Parathyroid adenoma (tissue), 2 donors: ENCODE measurements around the gene PRUNE1.
A peak's percentile ranks its signal among the peaks of the same experiment; 100 is the strongest.

Experiments used
- H2AFZ ChIP-seq: fragments of 300-600 bp; sonication (generic); one replicate; pipeline ENCODE4 v1.7.0; 2017; ENCODE audit warnings: antibody characterized with exemption, mild to moderate bottlenecking
- H3K27ac ChIP-seq: fragments of 300-600 bp; sonication (generic); one replicate; pipeline ENCODE4 v1.7.0; 2017
- H3K27me3 ChIP-seq: fragments of 300-600 bp; sonication (generic); one replicate; pipeline ENCODE4 v1.7.0; 2017; ENCODE audit warnings: low read length; ENCODE audit not compliant: control insufficient read depth, insufficient read depth
- H3K36me3 ChIP-seq: fragments of 300-600 bp; sonication (generic); one replicate; pipeline ENCODE4 v1.7.0; 2017; ENCODE audit warnings: low read length; ENCODE audit not compliant: control insufficient read depth, insufficient read depth
- H3K4me1 ChIP-seq: fragments of 300-600 bp; sonication (generic); one replicate; pipeline ENCODE4 v1.7.0; 2017; ENCODE audit warnings: control low read depth
- H3K4me2 ChIP-seq: fragments of 300-600 bp; sonication (generic); one replicate; pipeline ENCODE4 v1.7.0; 2017; ENCODE audit warnings: low read length
- H3K4me3 ChIP-seq: fragments of 300-600 bp; sonication (generic); one replicate; pipeline ENCODE4 v1.7.0; 2017; ENCODE audit warnings: low read depth, low read length
- H3K79me2 ChIP-seq: fragments of 300-600 bp; sonication (generic); one replicate; pipeline ENCODE4 v1.7.0; 2017; ENCODE audit warnings: control low read depth
- H3K9ac ChIP-seq: fragments of 300-600 bp; sonication (generic); one replicate; pipeline ENCODE4 v1.7.0; 2017; ENCODE audit warnings: mild to moderate bottlenecking
- H3K9me3 ChIP-seq: fragments of 300-600 bp; sonication (generic); one replicate; pipeline ENCODE4 v1.7.0; 2017; ENCODE audit warnings: low read length; ENCODE audit not compliant: control insufficient read depth
- CTCF ChIP-seq: fragments of 300-600 bp; sonication (generic); IDR thresholded peaks from one replicate; pipeline ENCODE4 v1.7.0; 2017; ENCODE audit warnings: antibody characterized with exemption, mild to moderate bottlenecking
- donor health status: primary hyperparathyroidism.

PRUNE1 gene

GRCh38 chr1:151009674-151010345, 1.6 kb downstream of the PRUNE1 start:
- H3K36me3 ChIP-seq = no peaks in the 10 kb centered on the region
- no peak for TF ChIP-seq CTCF

GRCh38 chr1:151010346-151010726, 2.1 kb downstream of the PRUNE1 start:
- Histone ChIP-seq H3K27ac (no peak overlapping the region), H3K4me3 (no peak overlapping the region), H3K9me3 (no peaks in the 10 kb centered on the region), H3K4me1 (peaks cover 15% of the 10 kb centered on the region), H2AFZ (no peak overlapping the region), H3K4me2 (no peak overlapping the region), H3K9ac (no peak overlapping the region), H3K36me3 (no peaks in the 10 kb centered on the region), H3K27me3 (no peaks in the 10 kb centered on the region), H3K79me2 (peaks cover 2% of the 10 kb centered on the region)
- no peak for TF ChIP-seq CTCF

More at GRCh38 chr1:151009674-151010345, 1.6 kb downstream of the PRUNE1 start:
- Histone ChIP-seq H3K9ac (no peak overlapping the region), H3K27me3 (no peaks in the 10 kb centered on the region), H3K4me2 (peak overlapping the region; percentile 81), H3K27ac (no peak overlapping the region), H3K79me2 (peaks cover 2% of the 10 kb centered on the region), H2AFZ (no peak overlapping the region), H3K4me1 (peaks cover 15% of the 10 kb centered on the region), H3K4me3 (peak overlapping the region; percentile 79), H3K9me3 (no peaks in the 10 kb centered on the region)

GRCh38 chr1:151011154-151011850, 3.1 kb downstream of the PRUNE1 start:
- Histone ChIP-seq H3K27me3 (no peaks in the 10 kb centered on the region), H3K27ac (no peak overlapping the region), H3K79me2 (peaks cover 4% of the 10 kb centered on the region), H3K4me2 (no peak overlapping the region), H3K9me3 (no peaks in the 10 kb centered on the region), H3K9ac (no peak overlapping the region), H3K36me3 (no peaks in the 10 kb centered on the region), H2AFZ (no peak overlapping the region), H3K4me1 (peaks cover 15% of the 10 kb centered on the region), H3K4me3 (no peak overlapping the region)
- no peak for TF ChIP-seq CTCF

- H3K4me1 ChIP-seq = peaks cover 5% of the 10 kb centered on the region
- no peak overlapping the region for H2AFZ ChIP-seq
- peak overlapping the region; percentile 39 for H3K27ac ChIP-seq
- H3K27me3 ChIP-seq = no peaks in the 10 kb centered on the region
- peaks cover 4% of the 10 kb centered on the region for H3K79me2 ChIP-seq
- H3K4me3 ChIP-seq = peak overlapping the region; percentile 33
- H3K4me2 ChIP-seq = peak overlapping the region; percentile 58
- no peaks in the 10 kb centered on the region for H3K36me3 ChIP-seq
- no peaks in the 10 kb centered on the region for H3K9me3 ChIP-seq
- H3K9ac ChIP-seq = no peak overlapping the region
- no peak for TF ChIP-seq CTCF
Observed at GRCh38 chr1:151012684-151013471, 4.6 kb downstream of the PRUNE1 start.
